HepG2 (cell line): ENCODE measurements around the gene ORMDL3. TPM values are rescaled to one million over a fixed set of nuclear protein-coding genes. Genes with fewer than 3 reads are reported as not detected.

ENCODE experiments used
- JARID2 ChIP-seq: sonication (generic); formaldehyde crosslinking; IDR thresholded peaks from 2 replicates; pipeline ENCODE4 v1.8.1; 2023; ENCODE audit warnings: missing genetic modification reagents, inconsistent platforms; ENCODE audit not compliant: insufficient replicate concordance
- NFE2 ChIP-seq: sonication (generic); formaldehyde crosslinking; IDR thresholded peaks from 2 replicates; pipeline ENCODE4 v1.4.0; 2020; ENCODE audit warnings: missing genetic modification reagents
- NR3C1 ChIP-seq: sonication (generic); formaldehyde crosslinking; IDR thresholded peaks from 2 replicates; pipeline ENCODE4 v1.4.0; 2020; ENCODE audit warnings: missing genetic modification reagents
- SIX1 ChIP-seq: sonication (generic); formaldehyde crosslinking; IDR thresholded peaks from 2 replicates; pipeline ENCODE4 v1.4.0; 2020; ENCODE audit warnings: missing genetic modification reagents, borderline replicate concordance
- ZMAT3 ChIP-seq: sonication (generic); formaldehyde crosslinking; conservative IDR thresholded peaks from 2 replicates; pipeline ENCODE4 v1.7.0; 2021; ENCODE audit warnings: missing genetic modification reagents
- ZNF264 ChIP-seq: sonication (generic); formaldehyde crosslinking; IDR thresholded peaks from 2 replicates; pipeline ENCODE4 v1.4.0; 2020; ENCODE audit warnings: missing genetic modification reagents
- polyA plus RNA-seq, 8 experiments: library from polyadenylated mRNA; depleted of rRNA in 3 of 8; stranded (reverse) in 7 of 8; unstranded in 1 of 8; fragments of >200 nt; fragmentation: Illumina TruSeq in 4 of 8; extraction: Trizol in 4 of 8; gene quantifications; 2 replicates each; pipeline versions ENCODE4 v1.2.1 to v1.2.3, GENCODE V29; 2011 to 2016; ENCODE audit warnings: low read depth in 4 of 8, missing spikeins in 1 of 8, mixed read lengths in 1 of 8; ENCODE audit not compliant: insufficient read depth in 1 of 8
- total RNA-seq, 5 experiments: library from RNA; depleted of rRNA; stranded (reverse); fragments of >200 nt; fragmentation: Illumina TruSeq; extraction: Trizol; gene quantifications; 2 replicates each; pipeline ENCODE4 v1.2.3, GENCODE V29; 2016; ENCODE audit warnings: low read depth in 1 of 5
- TF ChIP-seq, protein P1 (sequence below), 2 experiments: fragments of 450-650 bp in 1 of 2; sonication (generic) in 1 of 2; formaldehyde crosslinking in 1 of 2; IDR thresholded peaks; 2 replicates each; pipeline versions ENCODE4 v1.6.1 to v1.8.0; 2016 to 2022; ENCODE audit warnings: antibody characterized with exemption in 1 of 2, mild to moderate bottlenecking in 1 of 2, missing genetic modification reagents in 1 of 2

The ORMDL3 gene
- total and polyA plus RNA-seq, 2 of the 13 experiments (the other 11 are each of a cell fraction or from before 2014, with no cell fraction given) = 181 to 384 TPM

DNA sequence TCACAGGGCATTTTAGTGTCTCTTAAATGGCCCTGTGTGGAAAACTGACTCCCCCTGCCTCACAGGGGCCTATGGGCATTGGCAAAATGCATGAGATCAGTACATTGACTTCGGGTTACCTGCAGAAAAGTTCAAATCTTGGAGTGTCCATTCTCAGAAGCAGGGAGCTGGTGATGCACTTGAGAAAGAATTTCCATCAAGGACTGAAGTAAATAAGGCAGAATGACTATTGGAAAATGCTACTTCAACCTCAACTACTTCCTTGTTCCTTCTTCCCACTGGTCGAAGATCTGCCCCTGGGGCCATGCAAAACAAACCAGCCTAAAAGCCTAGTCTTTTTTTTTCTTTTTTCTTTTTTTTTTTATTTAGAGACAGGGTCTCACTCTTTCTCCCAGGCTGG is 21.6 kb upstream of the ORMDL3 start (continued):
- no peak for TF ChIP-seq NR3C1 (CRISPR knock-in tag)
- TF ChIP-seq NFE2 (CRISPR knock-in tag) = no peak
- TF ChIP-seq, protein P1, sequence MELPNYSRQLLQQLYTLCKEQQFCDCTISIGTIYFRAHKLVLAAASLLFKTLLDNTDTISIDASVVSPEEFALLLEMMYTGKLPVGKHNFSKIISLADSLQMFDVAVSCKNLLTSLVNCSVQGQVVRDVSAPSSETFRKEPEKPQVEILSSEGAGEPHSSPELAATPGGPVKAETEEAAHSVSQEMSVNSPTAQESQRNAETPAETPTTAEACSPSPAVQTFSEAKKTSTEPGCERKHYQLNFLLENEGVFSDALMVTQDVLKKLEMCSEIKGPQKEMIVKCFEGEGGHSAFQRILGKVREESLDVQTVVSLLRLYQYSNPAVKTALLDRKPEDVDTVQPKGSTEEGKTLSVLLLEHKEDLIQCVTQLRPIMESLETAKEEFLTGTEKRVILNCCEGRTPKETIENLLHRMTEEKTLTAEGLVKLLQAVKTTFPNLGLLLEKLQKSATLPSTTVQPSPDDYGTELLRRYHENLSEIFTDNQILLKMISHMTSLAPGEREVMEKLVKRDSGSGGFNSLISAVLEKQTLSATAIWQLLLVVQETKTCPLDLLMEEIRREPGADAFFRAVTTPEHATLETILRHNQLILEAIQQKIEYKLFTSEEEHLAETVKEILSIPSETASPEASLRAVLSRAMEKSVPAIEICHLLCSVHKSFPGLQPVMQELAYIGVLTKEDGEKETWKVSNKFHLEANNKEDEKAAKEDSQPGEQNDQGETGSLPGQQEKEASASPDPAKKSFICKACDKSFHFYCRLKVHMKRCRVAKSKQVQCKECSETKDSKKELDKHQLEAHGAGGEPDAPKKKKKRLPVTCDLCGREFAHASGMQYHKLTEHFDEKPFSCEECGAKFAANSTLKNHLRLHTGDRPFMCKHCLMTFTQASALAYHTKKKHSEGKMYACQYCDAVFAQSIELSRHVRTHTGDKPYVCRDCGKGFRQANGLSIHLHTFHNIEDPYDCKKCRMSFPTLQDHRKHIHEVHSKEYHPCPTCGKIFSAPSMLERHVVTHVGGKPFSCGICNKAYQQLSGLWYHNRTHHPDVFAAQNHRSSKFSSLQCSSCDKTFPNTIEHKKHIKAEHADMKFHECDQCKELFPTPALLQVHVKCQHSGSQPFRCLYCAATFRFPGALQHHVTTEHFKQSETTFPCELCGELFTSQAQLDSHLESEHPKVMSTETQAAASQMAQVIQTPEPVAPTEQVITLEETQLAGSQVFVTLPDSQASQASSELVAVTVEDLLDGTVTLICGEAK (IDR thresholded peaks at IDR 0.05) = no peak
- TF ChIP-seq, protein P1 (CRISPR knock-in tag; IDR thresholded peaks at IDR 0.05) = no peak
- no peak for TF ChIP-seq ZNF264 (CRISPR knock-in tag)
- 0 out of 2 replicates have a peak, but pooled peaks have one; percentile 65 for TF ChIP-seq ZMAT3 (CRISPR knock-in tag)
- no peak for TF ChIP-seq JARID2 (CRISPR knock-in tag)
- TF ChIP-seq SIX1 (CRISPR knock-in tag) = no peak
- TF ChIP-seq, all 625 proteins: peak for 4
